Epithelial cell of proximal tubule (primary cell): ENCODE data around the gene ZNF654. TPM values are rescaled to one million over a fixed set of nuclear protein-coding genes. Genes with fewer than 3 reads are reported as not detected.

Experiments used
- DNase-seq: peaks from one replicate; pipeline ENCODE4 v3.0.0-alpha.2; 2011; ENCODE audit warnings: low read depth
- H3K4me3 ChIP-seq: 2 replicates; pipeline ENCODE4 v1.5.1; 2011; ENCODE audit warnings: low read depth, mild to moderate bottlenecking, low read length
- CTCF ChIP-seq: conservative IDR thresholded peaks from 2 replicates; pipeline ENCODE4 v1.5.1; 2012; ENCODE audit warnings: low read depth, mild to moderate bottlenecking, low read length
- total RNA-seq: library from RNA; depleted of rRNA; stranded (reverse); fragments of >200 nt; gene quantifications from 2 replicates; pipeline ENCODE4 v1.2.3, GENCODE V29; 2015

ZNF654 gene
- total RNA-seq, 1 donor from 2014 or later = 4.6 TPM

GRCh38 chr3:88038566-88038965 lies 20.5 kb upstream of the ZNF654 start:
- no peak overlapping the region for H3K4me3 ChIP-seq
- TF ChIP-seq CTCF = no peak
- peak; percentile 88 for DNase-seq

- no peak for TF ChIP-seq CTCF
- DNase-seq = no peak
- no peak overlapping the region for H3K4me3 ChIP-seq
These were observed 18.5 kb upstream of the ZNF654 start for GRCh38 chr3:88040529-88040928.

- no peak for TF ChIP-seq CTCF
- no peak overlapping the region for H3K4me3 ChIP-seq
- no peak for DNase-seq
These were observed 18.1 kb upstream of the ZNF654 start for GRCh38 chr3:88041005-88041404.

GRCh38 chr3:88044411-88044810 lies 14.6 kb upstream of the ZNF654 start:
- no peak overlapping the region for H3K4me3 ChIP-seq
- no peak for TF ChIP-seq CTCF
- no peak for DNase-seq

GRCh38 chr3:88046766-88047165 lies 12.3 kb upstream of the ZNF654 start:
- TF ChIP-seq CTCF = no peak
- DNase-seq = no peak
- no peak overlapping the region for H3K4me3 ChIP-seq

GRCh38 chr3:88057630-88058305 lies 1.3 kb upstream of the ZNF654 start:
- peak overlapping the region; percentile 82 for H3K4me3 ChIP-seq
- DNase-seq = no peak
- peak; percentile 22 for TF ChIP-seq CTCF

- peak overlapping the region; percentile 82 for H3K4me3 ChIP-seq
- TF ChIP-seq CTCF = no peak
- no peak for DNase-seq
These were observed 812 bp upstream of the ZNF654 start for GRCh38 chr3:88058306-88058580.
